Fibroblast of mammary gland (primary cell): Measurements from ENCODE around the gene JARID2.

Source experiments
- DNase-seq: peaks from one replicate; pipeline ENCODE4 v3.0.0-alpha.2; 2010; ENCODE audit warnings: low read depth
- H3K4me3 ChIP-seq: 2 replicates; pipeline ENCODE4 v1.5.1; 2011; ENCODE audit warnings: low read depth, mild to moderate bottlenecking, low read length, moderate library complexity; ENCODE audit not compliant: control insufficient read depth
- TF ChIP-seq, protein P1 (sequence below): conservative IDR thresholded peaks from 2 replicates; pipeline ENCODE4 v1.5.1; 2011; ENCODE audit warnings: low read depth, low read length, inconsistent platforms; ENCODE audit not compliant: control insufficient read depth, insufficient read depth

Gene JARID2

DNA sequence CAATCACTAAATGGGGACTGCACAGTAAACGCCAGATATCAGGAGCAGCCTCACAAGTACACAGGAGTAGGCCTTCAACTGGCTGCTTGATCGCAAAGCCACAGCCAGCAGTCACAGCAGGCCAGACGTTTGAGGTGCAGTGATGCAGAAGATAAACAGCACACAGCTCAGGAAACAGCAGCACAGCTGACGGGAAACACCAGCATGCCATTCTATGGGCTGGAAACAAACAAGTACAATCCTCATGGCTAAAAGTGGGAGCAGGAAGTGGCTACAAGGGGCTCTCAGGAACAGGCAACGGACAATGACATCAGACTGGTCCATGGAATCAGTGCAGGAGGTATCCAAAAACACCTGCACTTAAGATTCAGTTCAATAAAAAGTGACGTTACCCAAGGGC is 305.9 kb downstream of the JARID2 start:
- no peak for DNase-seq
- TF ChIP-seq, protein P1, sequence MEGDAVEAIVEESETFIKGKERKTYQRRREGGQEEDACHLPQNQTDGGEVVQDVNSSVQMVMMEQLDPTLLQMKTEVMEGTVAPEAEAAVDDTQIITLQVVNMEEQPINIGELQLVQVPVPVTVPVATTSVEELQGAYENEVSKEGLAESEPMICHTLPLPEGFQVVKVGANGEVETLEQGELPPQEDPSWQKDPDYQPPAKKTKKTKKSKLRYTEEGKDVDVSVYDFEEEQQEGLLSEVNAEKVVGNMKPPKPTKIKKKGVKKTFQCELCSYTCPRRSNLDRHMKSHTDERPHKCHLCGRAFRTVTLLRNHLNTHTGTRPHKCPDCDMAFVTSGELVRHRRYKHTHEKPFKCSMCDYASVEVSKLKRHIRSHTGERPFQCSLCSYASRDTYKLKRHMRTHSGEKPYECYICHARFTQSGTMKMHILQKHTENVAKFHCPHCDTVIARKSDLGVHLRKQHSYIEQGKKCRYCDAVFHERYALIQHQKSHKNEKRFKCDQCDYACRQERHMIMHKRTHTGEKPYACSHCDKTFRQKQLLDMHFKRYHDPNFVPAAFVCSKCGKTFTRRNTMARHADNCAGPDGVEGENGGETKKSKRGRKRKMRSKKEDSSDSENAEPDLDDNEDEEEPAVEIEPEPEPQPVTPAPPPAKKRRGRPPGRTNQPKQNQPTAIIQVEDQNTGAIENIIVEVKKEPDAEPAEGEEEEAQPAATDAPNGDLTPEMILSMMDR: no peak
- no peak overlapping the region for H3K4me3 ChIP-seq

DNA sequence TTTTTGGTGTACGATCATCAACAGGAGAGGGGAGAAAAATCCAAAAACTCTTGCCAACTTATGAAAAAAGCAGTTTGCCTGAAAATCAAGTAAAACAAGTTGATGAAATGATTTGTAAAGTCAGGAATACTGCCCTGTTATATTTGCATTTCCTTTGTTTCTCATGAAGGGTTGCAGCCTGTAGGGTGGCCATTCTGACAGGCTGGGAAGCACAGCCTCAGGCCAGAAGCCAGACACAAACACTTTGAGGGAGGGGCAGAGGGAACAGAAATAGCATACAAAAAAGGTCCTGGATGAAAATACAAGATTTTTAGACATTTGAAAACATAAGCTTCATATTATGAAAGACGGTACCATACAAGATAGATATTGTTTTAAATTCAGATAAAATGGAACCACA is 307.2 kb downstream of the JARID2 start:
- TF ChIP-seq, protein P1: no peak
- H3K4me3 ChIP-seq: no peak overlapping the region
- DNase-seq: no peak

DNA sequence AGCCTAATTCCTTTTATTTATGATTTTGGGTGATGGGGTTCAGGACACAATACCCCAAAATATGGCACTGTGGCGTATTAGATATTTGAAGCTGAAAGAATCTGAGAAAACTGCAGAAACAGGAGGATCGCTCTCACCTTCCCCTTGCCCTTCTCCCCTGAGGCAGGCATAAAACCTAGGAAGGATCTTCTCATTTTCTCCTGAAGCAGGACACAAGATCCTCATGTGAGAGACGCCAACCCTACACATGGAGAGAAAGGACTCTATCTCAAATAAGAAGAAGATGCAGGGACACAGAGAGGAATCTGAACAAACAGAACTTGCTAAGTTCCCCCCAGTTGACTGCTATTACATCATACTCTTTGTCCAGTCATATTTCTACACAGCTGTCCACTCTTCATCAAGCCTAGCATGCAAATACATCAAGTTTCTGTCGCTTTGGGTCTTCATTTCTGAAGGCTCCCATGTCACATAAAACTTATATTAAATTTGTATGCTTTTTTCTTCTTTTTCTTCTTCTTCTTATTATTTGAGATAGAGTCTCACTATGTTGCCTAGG is 307.9 kb downstream of the JARID2 start:
- no peak overlapping the region for H3K4me3 ChIP-seq
- DNase-seq: no peak
- TF ChIP-seq, protein P1: no peak

DNA sequence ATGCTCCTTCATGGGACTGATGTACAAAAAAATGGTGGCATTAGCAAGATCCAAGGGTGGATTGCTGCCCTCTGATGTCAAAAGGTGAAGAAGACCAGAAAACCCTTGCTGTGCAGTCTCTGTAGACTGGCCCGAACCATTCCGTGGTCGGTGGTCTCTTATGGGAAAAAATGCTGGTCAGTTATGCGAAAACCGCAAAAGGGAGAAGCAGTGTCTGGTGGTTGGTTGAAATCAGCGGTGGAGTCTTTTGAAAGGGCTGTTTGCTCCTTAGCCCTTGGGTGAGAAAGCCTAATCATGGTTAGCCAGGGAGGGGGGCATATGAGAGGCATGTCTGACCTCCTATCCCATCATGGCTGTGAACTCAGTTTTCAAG is 308.8 kb downstream of the JARID2 start:
- no peak overlapping the region for H3K4me3 ChIP-seq
- TF ChIP-seq, protein P1: no peak
- no peak for DNase-seq

DNA sequence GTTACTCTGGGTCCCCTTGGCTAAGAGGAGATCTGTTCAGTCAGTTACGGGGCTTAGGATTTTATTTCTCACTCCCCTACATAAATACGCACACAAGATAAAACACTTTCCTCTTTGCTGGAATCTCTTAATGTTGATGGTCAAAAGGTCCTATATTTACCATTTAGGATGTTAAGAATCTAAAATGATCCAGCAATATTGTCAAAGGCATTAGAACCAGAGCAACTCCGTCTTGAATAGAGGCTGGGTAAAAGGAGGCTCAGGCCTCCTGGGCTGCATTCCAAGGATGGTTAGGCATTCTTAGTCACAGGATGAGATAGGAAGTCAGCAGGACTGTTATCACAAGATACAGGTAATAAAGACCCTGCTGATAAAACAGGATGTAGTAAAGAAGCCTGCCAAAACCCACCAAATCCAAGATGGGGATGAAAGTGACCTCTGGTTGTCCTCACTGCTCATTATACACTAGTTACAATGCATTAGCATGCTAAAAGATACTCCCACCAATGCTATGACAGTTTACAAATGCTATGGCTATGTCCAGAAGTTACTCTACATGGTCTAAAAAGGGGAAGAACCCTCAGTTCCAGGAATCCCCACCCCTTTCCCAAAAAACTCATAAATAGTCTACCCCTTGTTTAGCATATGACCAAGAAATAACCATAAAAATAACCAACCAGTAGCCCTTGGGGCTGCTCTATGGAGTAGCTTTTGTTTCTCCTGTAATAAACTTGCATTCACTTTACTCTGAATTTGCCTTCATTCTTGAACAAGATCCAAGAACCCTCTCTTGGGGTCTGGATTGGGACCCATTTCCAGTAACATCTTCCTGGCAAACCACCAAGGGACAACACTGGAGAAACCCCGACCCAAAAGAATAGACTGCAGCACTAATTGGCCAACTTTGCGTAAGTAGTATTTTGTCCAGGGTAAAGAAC is 309.5 kb downstream of the JARID2 start:
- no peak for DNase-seq
- TF ChIP-seq, protein P1: no peak
- H3K4me3 ChIP-seq: no peak overlapping the region

DNA sequence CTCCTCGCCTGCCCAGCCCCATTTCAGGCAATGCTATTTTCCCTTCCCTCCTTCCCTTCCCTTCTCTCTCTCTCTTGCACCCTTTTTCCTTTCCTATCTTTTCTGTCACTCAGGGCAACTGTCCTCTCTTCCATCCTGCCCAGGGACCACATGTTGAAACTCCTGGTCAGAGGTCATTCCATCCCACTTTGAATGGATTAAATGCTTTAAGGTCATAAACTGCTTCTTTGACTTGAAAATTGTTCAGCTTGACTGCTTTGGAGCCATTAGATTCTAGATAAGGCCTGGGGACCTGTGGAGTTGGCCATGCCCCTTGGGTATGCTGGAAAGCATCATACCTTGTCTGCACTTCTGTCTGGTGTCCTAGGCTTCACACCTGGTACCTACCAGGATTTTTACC is 310.8 kb downstream of the JARID2 start:
- no peak overlapping the region for H3K4me3 ChIP-seq
- TF ChIP-seq, protein P1: no peak
- no peak for DNase-seq
